Activated CD8-positive, alpha-beta memory T cell treated with anti-CD3 and anti-CD28 coated beads, Interleukin-2, amount 50 U/mL, for 4 hours (primary cell): ENCODE data around the gene MMP24.
"Not testable (repeated sequence)": the region's sequence is repeated elsewhere in the genome, so short reads cannot be mapped to it uniquely, and the experiment has no call there.

Experiments used
- DNase-seq: peaks from one replicate; pipeline ENCODE4 v3.0.0-alpha.2; 2020

MMP24 gene

GRCh38 chr20:35262321-35262720 is 35.8 kb downstream of the MMP24 start:
- DNase-seq: not testable (repeated sequence)

- DNase-seq: not testable (repeated sequence)
Measured at GRCh38 chr20:35262731-35263531, 36.4 kb downstream of the MMP24 start.

- DNase-seq: no peak
Measured at GRCh38 chr20:35263532-35264341, 37.2 kb downstream of the MMP24 start.

- DNase-seq: no peak
Measured at GRCh38 chr20:35264755-35265154, 38.3 kb downstream of the MMP24 start.

- DNase-seq: no peak
Measured at GRCh38 chr20:35267092-35267491, 40.6 kb downstream of the MMP24 start.

GRCh38 chr20:35269055-35269781 is 42.7 kb downstream of the MMP24 start:
- DNase-seq: peak; percentile 50

GRCh38 chr20:35270021-35270902 is 43.8 kb downstream of the MMP24 start:
- DNase-seq: no peak

- DNase-seq: no peak
Measured at GRCh38 chr20:35271073-35271882, 44.8 kb downstream of the MMP24 start.

GRCh38 chr20:35271904-35272303 is 45.4 kb downstream of the MMP24 start:
- DNase-seq: no peak

GRCh38 chr20:35273449-35274171 is 47.1 kb downstream of the MMP24 start:
- no peak for DNase-seq

- DNase-seq: no peak
Measured at GRCh38 chr20:35274172-35275092, 47.9 kb downstream of the MMP24 start.

- no peak for DNase-seq
Measured at GRCh38 chr20:35275741-35276251, 49.3 kb downstream of the MMP24 start.

- DNase-seq: no peak
Measured at GRCh38 chr20:35276408-35276807, 49.9 kb downstream of the MMP24 start.

- DNase-seq: no peak
Measured at GRCh38 chr20:35277127-35277526, 50.6 kb downstream of the MMP24 start.

- DNase-seq: peak; percentile 88
Measured at GRCh38 chr20:35277531-35278395, 51.3 kb downstream of the MMP24 start, which contains the start of gene MMP24OS. MMP24OS (minus strand) TSS chr20:35278122; CDS start chr20:35277929, 193 bp downstream.

- DNase-seq: no peak
Measured at GRCh38 chr20:35279040-35279439, 52.5 kb downstream of the MMP24 start.

GRCh38 chr20:35279533-35280174 is 53.2 kb downstream of the MMP24 start:
- no peak for DNase-seq

GRCh38 chr20:35280523-35280922 is 54.0 kb downstream of the MMP24 start:
- DNase-seq: no peak
